ENCODE measurements around the gene GH2. TPM values are rescaled to one million over a fixed set of nuclear protein-coding genes. Genes with fewer than 3 reads are reported as not detected.
A peak's percentile ranks its signal among the peaks of the same experiment; 100 is the strongest.

Gene GH2
- total and polyA plus RNA-seq, 7 donors, result not detected

- DNase-seq, result peak; percentile 99
- peaks cover 3 to 73% (median 63%) of the 10 kb centered on the region in 4 donors for H3K4me1 ChIP-seq
- peaks cover 8 to 37% (median 31%) of the 10 kb centered on the region in 4 donors for H3K36me3 ChIP-seq
- no peaks in the 10 kb centered on the region for H3K27me3 ChIP-seq
- intact Hi-C loops (cut with DNase I), result no loop called here
- peak overlapping the region; percentile 11 to 91 (median 59) for H3K4me3 ChIP-seq
- 50 to 52% methylated on average over 7 of the region's 7 CpGs for WGBS, 2 donors
- no peaks in the 10 kb centered on the region for H3K9me3 ChIP-seq
- TF ChIP-seq CTCF (IDR thresholded peaks at IDR 0.05) (no peak), POLR2AphosphoS5 (IDR thresholded peaks at IDR 0.05) (peak; percentile 80 to 88 (median 86)), POLR2A (IDR thresholded peaks at IDR 0.05) (peak in 1 of 2 donors; percentile 13), EP300 (IDR thresholded peaks at IDR 0.05) (peak in 3 of 4 donors; percentile 35 to 91 (median 68))
- peak overlapping the region; percentile 93 to 99 (median 96) for H3K27ac ChIP-seq
Observed at GRCh38 chr17:63838631-63839171, 43.0 kb downstream of the GH2 start.

- Histone ChIP-seq H3K27me3 (no peaks in the 10 kb centered on the region), H3K9me3 (no peaks in the 10 kb centered on the region), H3K4me1 (peaks cover 3 to 67% (median 59%) of the 10 kb centered on the region in 4 donors), H3K36me3 (peaks cover 14 to 44% (median 37%) of the 10 kb centered on the region in 4 donors), H3K27ac (peak overlapping the region; percentile 93 to 99 (median 96)), H3K4me3 (peak overlapping the region in 3 of 4 donors; percentile 19 to 91 (median 20))
- no peak for DNase-seq
- WGBS, 2 donors, result 82 to 86% methylated on average over 5 of the region's 5 CpGs
- intact Hi-C loops (cut with DNase I), result no loop called here
- TF ChIP-seq POLR2AphosphoS5 (IDR thresholded peaks at IDR 0.05) (no peak), EP300 (IDR thresholded peaks at IDR 0.05) (no peak), POLR2A (IDR thresholded peaks at IDR 0.05) (no peak), CTCF (IDR thresholded peaks at IDR 0.05) (no peak)
Observed at GRCh38 chr17:63837962-63838600, 43.7 kb downstream of the GH2 start.

GRCh38 chr17:63837480-63837879 lies 44.3 kb downstream of the GH2 start:
- Histone ChIP-seq H3K27me3 (no peaks in the 10 kb centered on the region), H3K4me1 (peaks cover under 1 to 67% (median 59%) of the 10 kb centered on the region in 4 donors), H3K36me3 (peaks cover 20 to 50% (median 43%) of the 10 kb centered on the region in 4 donors), H3K4me3 (no peak overlapping the region), H3K9me3 (no peaks in the 10 kb centered on the region), H3K27ac (peak overlapping the region; percentile 93 to 99 (median 96))
- DNase-seq, result no peak
- intact Hi-C loops (cut with DNase I), result no loop called here
- 89 to 94% methylated on average over 12 of the region's 12 CpGs for WGBS, 2 donors
- TF ChIP-seq EP300 (IDR thresholded peaks at IDR 0.05) (no peak), POLR2A (IDR thresholded peaks at IDR 0.05) (no peak)

- H3K27ac ChIP-seq, result peak overlapping the region; percentile 93 to 99 (median 96)
- no peaks in the 10 kb centered on the region for H3K27me3 ChIP-seq
- intact Hi-C loops (cut with DNase I), result no loop called here
- TF ChIP-seq EP300 (IDR thresholded peaks at IDR 0.05) (no peak), POLR2AphosphoS5 (IDR thresholded peaks at IDR 0.05) (no peak), CTCF (IDR thresholded peaks at IDR 0.05) (no peak), POLR2A (IDR thresholded peaks at IDR 0.05) (no peak)
- peaks cover 0 to 67% (median 59%) of the 10 kb centered on the region in 4 donors for H3K4me1 ChIP-seq
- H3K4me3 ChIP-seq, result no peak overlapping the region
- H3K9me3 ChIP-seq, result no peaks in the 10 kb centered on the region
- no peak for DNase-seq
- 96 to 97% methylated on average over 7 of the region's 7 CpGs for WGBS, 2 donors
- peaks cover 27 to 56% (median 50%) of the 10 kb centered on the region in 4 donors for H3K36me3 ChIP-seq
Observed at GRCh38 chr17:63836811-63837210, 44.9 kb downstream of the GH2 start.

- 86 to 88% methylated on average over 9 of the region's 9 CpGs for WGBS, 2 donors
- peak overlapping the region in 3 of 4 donors; percentile 44 to 95 (median 58) for H3K27ac ChIP-seq
- no peaks in the 10 kb centered on the region for H3K9me3 ChIP-seq
- peaks cover 41 to 72% (median 66%) of the 10 kb centered on the region in 4 donors for H3K36me3 ChIP-seq
- H3K4me1 ChIP-seq, result peaks cover 0 to 54% (median 44%) of the 10 kb centered on the region in 4 donors
- no peak overlapping the region for H3K4me3 ChIP-seq
- DNase-seq, result peak; percentile 58
- H3K27me3 ChIP-seq, result no peaks in the 10 kb centered on the region
- intact Hi-C loops (cut with DNase I), result no loop called here
- no peak for TF ChIP-seq POLR2A (IDR thresholded peaks at IDR 0.05)
- no peak for TF ChIP-seq EP300 (IDR thresholded peaks at IDR 0.05)
- TF ChIP-seq CTCF (IDR thresholded peaks at IDR 0.05), result peak in 1 of 4 experiments; percentile 4
Observed at GRCh38 chr17:63835167-63835720, 46.5 kb downstream of the GH2 start.

Data from sigmoid colon (tissue), 7 donors.